ENCODE data around the gene LRRC71. TPM values are rescaled to one million over a fixed set of nuclear protein-coding genes. Genes with fewer than 3 reads are reported as not detected.

The LRRC71 gene
- polyA plus RNA-seq, 1 of the 3 experiments (the other 2 are of a cell fraction), result 0.03 TPM

DNA sequence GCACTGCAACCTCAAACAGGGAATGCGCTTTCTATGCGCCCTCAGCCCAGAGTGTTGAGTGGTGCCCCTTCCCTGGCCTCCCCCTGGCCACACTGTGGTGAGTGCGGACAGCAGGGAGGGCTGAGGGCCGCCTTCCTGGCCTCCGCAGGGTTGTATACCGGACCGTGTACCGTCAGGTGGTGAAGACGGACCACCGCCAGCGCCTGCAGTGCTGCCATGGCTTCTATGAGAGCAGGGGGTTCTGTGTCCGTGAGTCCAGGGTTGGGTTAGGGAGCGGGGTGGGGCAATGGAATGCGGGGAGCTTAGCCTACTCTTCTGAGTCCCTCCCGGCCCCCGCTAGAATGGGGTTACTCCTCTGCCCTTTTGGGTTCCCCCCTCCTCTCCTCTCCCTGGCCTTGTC lies 15.3 kb upstream of the LRRC71 start:
- H3K79me2 ChIP-seq (ENCODE audit: insufficient read depth), result no peaks in the 10 kb centered on the region
- no peaks in the 10 kb centered on the region for H3K9me3 ChIP-seq
- CTCF ChIA-PET, result interaction anchor here (3.1 kb wide), 1 partner anchor 22 kb away, joined by 21 read pairs; no protein-coding TSS in a partner anchor
- no peaks in the 10 kb centered on the region for H3K36me3 ChIP-seq (replicated peaks in 1 of 2; ENCODE audit: control insufficient read depth in 1 of 2, insufficient read depth in 2 of 2, low read length in 1 of 2)
- H3K4me3 ChIP-seq (ENCODE audit: low read depth in 2 of 2, low read length in 1 of 2), result no peak overlapping the region
- H3K4me1 ChIP-seq (ENCODE audit: control insufficient read depth in 1 of 2, insufficient read depth in 2 of 2, low read depth in 1 of 2, low read length in 1 of 2), result peaks cover 0 to 12% of the 10 kb centered on the region in 2 experiments; a peak in 1 of 4 replicates
- no peak overlapping the region for H3K27ac ChIP-seq (ENCODE audit: low read depth in 2 of 2, low read length in 1 of 2)
- no peaks in the 10 kb centered on the region for H3K9me2 ChIP-seq
- DNase-seq, result no peak
- no peak overlapping the region for H3K4me2 ChIP-seq
- H2AFZ ChIP-seq (ENCODE audit: low read depth), result no peak overlapping the region
- H3F3A ChIP-seq (replicated peaks; ENCODE audit: insufficient read depth), result no peaks in the 10 kb centered on the region
- POLR2A ChIA-PET, result no interaction called here
- H4K20me1 ChIP-seq (ENCODE audit: insufficient read depth), result no peaks in the 10 kb centered on the region
- no peak overlapping the region for H3K9ac ChIP-seq
- H3K27me3 ChIP-seq (ENCODE audit: insufficient read depth), result no peaks in the 10 kb centered on the region
- TF ChIP-seq SMC3 (IDR thresholded peaks at IDR 0.05; ENCODE audit: low read depth, low read length), result no peak
- TF ChIP-seq, protein P1, sequence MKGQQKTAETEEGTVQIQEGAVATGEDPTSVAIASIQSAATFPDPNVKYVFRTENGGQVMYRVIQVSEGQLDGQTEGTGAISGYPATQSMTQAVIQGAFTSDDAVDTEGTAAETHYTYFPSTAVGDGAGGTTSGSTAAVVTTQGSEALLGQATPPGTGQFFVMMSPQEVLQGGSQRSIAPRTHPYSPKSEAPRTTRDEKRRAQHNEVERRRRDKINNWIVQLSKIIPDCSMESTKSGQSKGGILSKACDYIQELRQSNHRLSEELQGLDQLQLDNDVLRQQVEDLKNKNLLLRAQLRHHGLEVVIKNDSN (IDR thresholded peaks at IDR 0.05; ENCODE audit: borderline replicate concordance, low read depth), result no peak
- TF ChIP-seq, protein P2, sequence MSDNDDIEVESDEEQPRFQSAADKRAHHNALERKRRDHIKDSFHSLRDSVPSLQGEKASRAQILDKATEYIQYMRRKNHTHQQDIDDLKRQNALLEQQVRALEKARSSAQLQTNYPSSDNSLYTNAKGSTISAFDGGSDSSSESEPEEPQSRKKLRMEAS (IDR thresholded peaks at IDR 0.05; ENCODE audit: low read depth), result no peak
- 92% methylated on average over 14 of the region's 16 CpGs for WGBS (ENCODE audit: low lambda C conversion rate)

DNA sequence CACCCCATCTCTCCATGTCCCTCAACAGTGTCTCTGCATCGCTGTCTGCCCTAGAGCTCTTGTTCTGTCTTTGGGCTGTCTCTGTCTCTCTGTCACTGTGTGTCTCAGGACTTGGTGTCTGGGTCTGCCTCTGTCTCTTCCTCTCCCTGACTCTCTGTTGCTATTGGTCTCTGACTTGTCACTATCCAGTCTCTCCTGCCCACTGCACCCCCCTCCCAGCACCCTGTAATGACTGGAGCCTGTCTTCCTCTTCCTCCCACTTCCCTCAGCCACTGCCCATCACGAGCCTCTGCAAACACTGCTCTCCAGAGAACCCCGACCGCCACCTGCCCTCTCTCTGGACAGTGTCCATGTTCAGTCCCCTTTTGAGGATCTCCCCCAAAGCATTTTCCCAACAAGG lies 14.8 kb upstream of the LRRC71 start:
- no peak for DNase-seq
- Histone ChIP-seq H3K4me3 (ENCODE audit: low read depth in 2 of 2, low read length in 1 of 2) (no peak overlapping the region), H3K9me3 (no peaks in the 10 kb centered on the region), H3K36me3 (replicated peaks in 1 of 2; ENCODE audit: control insufficient read depth in 1 of 2, insufficient read depth in 2 of 2, low read length in 1 of 2) (no peaks in the 10 kb centered on the region), H3K9me2 (no peaks in the 10 kb centered on the region), H3K79me2 (ENCODE audit: insufficient read depth) (no peaks in the 10 kb centered on the region), H3K4me2 (no peak overlapping the region), H4K20me1 (ENCODE audit: insufficient read depth) (no peaks in the 10 kb centered on the region), H2AFZ (ENCODE audit: low read depth) (no peak overlapping the region), H3K4me1 (ENCODE audit: control insufficient read depth in 1 of 2, insufficient read depth in 2 of 2, low read depth in 1 of 2, low read length in 1 of 2) (peaks cover 0 to 13% of the 10 kb centered on the region in 2 experiments; a peak in 1 of 4 replicates), H3K9ac (no peak overlapping the region), H3K27ac (ENCODE audit: low read depth in 2 of 2, low read length in 1 of 2) (no peak overlapping the region), H3F3A (replicated peaks; ENCODE audit: insufficient read depth) (no peaks in the 10 kb centered on the region), H3K27me3 (ENCODE audit: insufficient read depth) (no peaks in the 10 kb centered on the region)
- TF ChIP-seq FOXM1 (IDR thresholded peaks at IDR 0.05; ENCODE audit: low read depth), result no peak
- TF ChIP-seq, protein P3, sequence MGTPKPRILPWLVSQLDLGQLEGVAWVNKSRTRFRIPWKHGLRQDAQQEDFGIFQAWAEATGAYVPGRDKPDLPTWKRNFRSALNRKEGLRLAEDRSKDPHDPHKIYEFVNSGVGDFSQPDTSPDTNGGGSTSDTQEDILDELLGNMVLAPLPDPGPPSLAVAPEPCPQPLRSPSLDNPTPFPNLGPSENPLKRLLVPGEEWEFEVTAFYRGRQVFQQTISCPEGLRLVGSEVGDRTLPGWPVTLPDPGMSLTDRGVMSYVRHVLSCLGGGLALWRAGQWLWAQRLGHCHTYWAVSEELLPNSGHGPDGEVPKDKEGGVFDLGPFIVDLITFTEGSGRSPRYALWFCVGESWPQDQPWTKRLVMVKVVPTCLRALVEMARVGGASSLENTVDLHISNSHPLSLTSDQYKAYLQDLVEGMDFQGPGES (IDR thresholded peaks at IDR 0.05; ENCODE audit: low read depth, low read length), result no peak
- TF ChIP-seq, protein P1 (IDR thresholded peaks at IDR 0.05; ENCODE audit: borderline replicate concordance, low read depth), result no peak
- TF ChIP-seq FOSL2 (IDR thresholded peaks at IDR 0.05; ENCODE audit: borderline replicate concordance, low read depth), result no peak
- TF ChIP-seq TEAD4 (IDR thresholded peaks at IDR 0.05; ENCODE audit: borderline replicate concordance, insufficient read depth), result no peak
- TF ChIP-seq, protein P4, sequence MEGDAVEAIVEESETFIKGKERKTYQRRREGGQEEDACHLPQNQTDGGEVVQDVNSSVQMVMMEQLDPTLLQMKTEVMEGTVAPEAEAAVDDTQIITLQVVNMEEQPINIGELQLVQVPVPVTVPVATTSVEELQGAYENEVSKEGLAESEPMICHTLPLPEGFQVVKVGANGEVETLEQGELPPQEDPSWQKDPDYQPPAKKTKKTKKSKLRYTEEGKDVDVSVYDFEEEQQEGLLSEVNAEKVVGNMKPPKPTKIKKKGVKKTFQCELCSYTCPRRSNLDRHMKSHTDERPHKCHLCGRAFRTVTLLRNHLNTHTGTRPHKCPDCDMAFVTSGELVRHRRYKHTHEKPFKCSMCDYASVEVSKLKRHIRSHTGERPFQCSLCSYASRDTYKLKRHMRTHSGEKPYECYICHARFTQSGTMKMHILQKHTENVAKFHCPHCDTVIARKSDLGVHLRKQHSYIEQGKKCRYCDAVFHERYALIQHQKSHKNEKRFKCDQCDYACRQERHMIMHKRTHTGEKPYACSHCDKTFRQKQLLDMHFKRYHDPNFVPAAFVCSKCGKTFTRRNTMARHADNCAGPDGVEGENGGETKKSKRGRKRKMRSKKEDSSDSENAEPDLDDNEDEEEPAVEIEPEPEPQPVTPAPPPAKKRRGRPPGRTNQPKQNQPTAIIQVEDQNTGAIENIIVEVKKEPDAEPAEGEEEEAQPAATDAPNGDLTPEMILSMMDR (IDR thresholded peaks at IDR 0.05), result no peak
- no peak for TF ChIP-seq GABPA (IDR thresholded peaks at IDR 0.05; ENCODE audit: low read depth)
- TF ChIP-seq, protein P5, sequence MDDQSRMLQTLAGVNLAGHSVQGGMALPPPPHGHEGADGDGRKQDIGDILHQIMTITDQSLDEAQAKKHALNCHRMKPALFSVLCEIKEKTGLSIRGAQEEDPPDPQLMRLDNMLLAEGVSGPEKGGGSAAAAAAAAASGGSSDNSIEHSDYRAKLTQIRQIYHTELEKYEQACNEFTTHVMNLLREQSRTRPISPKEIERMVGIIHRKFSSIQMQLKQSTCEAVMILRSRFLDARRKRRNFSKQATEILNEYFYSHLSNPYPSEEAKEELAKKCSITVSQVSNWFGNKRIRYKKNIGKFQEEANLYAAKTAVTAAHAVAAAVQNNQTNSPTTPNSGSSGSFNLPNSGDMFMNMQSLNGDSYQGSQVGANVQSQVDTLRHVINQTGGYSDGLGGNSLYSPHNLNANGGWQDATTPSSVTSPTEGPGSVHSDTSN (IDR thresholded peaks at IDR 0.05), result no peak
- TF ChIP-seq, protein P6, sequence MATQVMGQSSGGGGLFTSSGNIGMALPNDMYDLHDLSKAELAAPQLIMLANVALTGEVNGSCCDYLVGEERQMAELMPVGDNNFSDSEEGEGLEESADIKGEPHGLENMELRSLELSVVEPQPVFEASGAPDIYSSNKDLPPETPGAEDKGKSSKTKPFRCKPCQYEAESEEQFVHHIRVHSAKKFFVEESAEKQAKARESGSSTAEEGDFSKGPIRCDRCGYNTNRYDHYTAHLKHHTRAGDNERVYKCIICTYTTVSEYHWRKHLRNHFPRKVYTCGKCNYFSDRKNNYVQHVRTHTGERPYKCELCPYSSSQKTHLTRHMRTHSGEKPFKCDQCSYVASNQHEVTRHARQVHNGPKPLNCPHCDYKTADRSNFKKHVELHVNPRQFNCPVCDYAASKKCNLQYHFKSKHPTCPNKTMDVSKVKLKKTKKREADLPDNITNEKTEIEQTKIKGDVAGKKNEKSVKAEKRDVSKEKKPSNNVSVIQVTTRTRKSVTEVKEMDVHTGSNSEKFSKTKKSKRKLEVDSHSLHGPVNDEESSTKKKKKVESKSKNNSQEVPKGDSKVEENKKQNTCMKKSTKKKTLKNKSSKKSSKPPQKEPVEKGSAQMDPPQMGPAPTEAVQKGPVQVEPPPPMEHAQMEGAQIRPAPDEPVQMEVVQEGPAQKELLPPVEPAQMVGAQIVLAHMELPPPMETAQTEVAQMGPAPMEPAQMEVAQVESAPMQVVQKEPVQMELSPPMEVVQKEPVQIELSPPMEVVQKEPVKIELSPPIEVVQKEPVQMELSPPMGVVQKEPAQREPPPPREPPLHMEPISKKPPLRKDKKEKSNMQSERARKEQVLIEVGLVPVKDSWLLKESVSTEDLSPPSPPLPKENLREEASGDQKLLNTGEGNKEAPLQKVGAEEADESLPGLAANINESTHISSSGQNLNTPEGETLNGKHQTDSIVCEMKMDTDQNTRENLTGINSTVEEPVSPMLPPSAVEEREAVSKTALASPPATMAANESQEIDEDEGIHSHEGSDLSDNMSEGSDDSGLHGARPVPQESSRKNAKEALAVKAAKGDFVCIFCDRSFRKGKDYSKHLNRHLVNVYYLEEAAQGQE (IDR thresholded peaks at IDR 0.05; ENCODE audit: low read depth, low read length), result no peak
- no peak for TF ChIP-seq CHD2 (IDR thresholded peaks at IDR 0.05; ENCODE audit: low read length, partially characterized antibody)
- no peak for TF ChIP-seq YY1 (IDR thresholded peaks at IDR 0.05; ENCODE audit: low read depth)
- TF ChIP-seq FOXJ3 (CRISPR knock-in tag; IDR thresholded peaks at IDR 0.05), result no peak
- no peak for TF ChIP-seq RXRA (IDR thresholded peaks at IDR 0.05; ENCODE audit: borderline replicate concordance, low read depth)
- TF ChIP-seq MEF2A (IDR thresholded peaks at IDR 0.05; ENCODE audit: borderline replicate concordance, low read depth), result no peak
- no peak for TF ChIP-seq SMC3 (IDR thresholded peaks at IDR 0.05; ENCODE audit: low read depth, low read length)
- TF ChIP-seq GATA2 (CRISPR knock-in tag; IDR thresholded peaks at IDR 0.05), result no peak
- no peak for TF ChIP-seq ELF1 (IDR thresholded peaks at IDR 0.05)
- TF ChIP-seq MXI1 (IDR thresholded peaks at IDR 0.05; ENCODE audit: low read depth, low read length), result no peak
- WGBS (ENCODE audit: low lambda C conversion rate), result 67% methylated on average over 4 of the region's 4 CpGs
- ChIA-PET CTCF (no interaction called here), POLR2A (no interaction called here)
